RKO (cell line): Measurements from ENCODE around the gene TRIM17.

Source experiments
- DNase-seq: peaks from one replicate; pipeline ENCODE4 v3.0.0-alpha.2; 2016; ENCODE audit warnings: low spot score

TRIM17 gene

GRCh38 chr1:228400692-228401454 lies 15.8 kb downstream of the TRIM17 start:
- DNase-seq, result no peak

DNA sequence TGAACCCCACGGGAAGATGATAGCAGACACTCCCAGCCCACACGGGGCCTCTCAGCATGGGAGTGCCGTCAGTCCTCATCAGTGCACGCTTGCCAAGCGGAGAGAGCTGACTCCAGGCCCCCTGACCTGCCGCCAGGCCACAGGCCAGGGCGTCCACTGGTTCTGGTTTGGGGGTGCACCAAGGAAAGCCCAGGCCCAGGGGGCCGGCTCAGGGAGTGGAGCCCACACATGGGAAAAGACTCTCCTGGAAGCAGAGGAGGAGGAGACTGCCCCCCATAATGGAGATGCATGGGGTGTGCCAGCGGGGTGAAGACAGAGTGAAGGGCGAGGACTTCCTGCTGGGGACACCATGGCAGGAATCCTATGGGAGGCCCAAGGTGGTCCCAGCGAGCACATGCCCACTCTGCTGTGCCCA lies 16.4 kb downstream of the TRIM17 start:
- DNase-seq, result no peak

- no peak for DNase-seq
Measured at GRCh38 chr1:228399531-228400236, 17.0 kb downstream of the TRIM17 start.

- DNase-seq, result no peak
Measured at GRCh38 chr1:228398741-228399461, 17.8 kb downstream of the TRIM17 start.

DNA sequence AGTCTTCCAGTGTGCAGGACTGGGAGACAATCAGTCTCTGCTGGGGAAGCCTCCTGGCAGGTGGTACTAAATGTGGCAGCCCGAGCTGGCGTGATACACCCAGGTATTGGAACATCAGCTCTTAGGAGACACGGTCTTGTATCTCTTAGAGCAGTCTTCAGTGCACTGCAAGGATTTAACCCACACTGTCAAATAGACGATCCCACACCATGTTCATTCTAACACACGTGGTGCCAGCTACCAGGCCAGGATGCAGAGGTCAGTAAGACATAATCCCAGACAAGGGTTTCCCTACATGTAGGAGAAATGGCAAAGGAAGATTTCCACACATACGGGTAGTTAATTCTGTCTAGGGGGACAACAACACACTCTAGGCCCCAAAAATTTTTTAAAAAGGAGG lies 18.7 kb downstream of the TRIM17 start:
- no peak for DNase-seq

GRCh38 chr1:228396770-228397662 lies 19.6 kb downstream of the TRIM17 start:
- DNase-seq, result no peak

DNA sequence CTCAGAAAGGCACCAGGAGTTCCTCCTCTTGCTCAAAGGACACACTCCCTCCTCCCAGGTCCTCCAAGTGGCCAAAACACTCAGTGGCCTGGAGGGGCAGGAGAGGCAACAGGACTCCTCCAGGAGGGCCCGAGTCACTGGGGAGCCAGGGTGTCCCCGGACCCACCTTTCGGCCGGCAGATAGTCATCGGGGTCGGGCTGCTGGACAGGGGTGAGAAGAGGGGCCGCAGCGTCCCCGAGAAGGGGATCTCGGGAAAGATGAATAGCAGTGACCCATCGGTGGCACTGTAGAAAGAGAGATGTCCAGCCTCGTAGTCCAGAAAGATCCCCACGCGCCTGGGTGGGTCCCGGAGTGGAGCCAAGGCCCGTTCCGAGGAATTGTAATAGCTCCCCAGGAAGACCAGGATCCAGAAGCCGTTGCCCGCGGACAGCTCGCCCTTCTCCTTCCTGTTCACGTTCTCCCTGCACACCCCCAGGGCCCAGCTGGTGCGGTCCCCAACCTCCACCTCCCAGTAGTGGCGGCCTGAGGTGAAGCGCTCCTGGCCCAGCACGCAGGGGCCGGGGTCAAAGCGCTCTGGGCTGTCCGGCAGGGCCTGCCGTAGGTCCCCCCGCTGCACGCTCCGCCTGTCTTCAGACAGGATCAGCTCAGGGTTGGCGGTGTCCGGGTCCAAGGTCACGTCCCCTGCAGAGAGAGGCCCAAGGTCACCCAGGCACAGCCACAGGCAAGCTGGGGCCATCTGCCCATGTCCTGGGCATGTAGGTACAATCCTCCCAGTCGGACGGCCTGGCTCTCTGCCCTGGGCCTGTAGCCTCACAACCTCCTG lies 21.9 kb downstream of the TRIM17 start:
- no peak for DNase-seq

DNA sequence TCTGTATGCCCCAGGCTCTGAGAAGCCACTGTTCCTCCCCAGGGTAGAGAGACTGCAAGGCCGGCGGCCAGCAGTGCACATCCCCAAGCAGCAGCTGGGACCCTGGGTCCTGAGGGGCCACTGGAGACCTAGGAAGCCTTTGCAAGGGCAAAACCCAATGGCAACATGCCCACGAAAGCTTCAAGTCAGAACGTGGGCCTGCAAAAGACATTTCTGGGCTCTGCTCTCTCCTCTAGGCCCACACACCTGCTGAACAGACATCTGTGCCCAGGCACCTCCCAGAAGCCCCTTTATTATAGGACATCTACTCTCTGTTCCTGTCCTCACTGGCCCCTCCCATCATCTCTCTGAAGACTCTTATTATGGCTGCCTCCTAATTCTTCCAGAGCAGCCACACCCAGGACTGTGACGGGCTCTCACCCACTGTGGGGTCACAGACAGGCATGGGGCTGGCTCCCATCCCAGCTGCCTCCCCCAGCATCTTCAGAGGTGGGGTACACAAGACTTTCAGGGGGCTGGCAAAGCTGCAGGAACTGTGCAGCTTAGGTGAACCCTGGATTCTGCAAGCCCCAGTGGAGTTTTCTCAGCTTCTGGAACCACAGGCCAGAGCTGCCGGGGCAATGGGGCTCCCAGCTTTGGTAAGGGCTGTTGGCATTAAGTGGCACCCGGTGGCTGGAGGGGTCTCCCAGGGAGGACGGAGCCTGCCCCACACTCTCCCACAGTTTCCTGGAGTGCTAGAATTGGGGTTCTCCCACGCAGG lies 22.7 kb downstream of the TRIM17 start:
- no peak for DNase-seq

- peak; percentile 37 for DNase-seq
Measured at GRCh38 chr1:228393268-228393701, 23.4 kb downstream of the TRIM17 start.

DNA sequence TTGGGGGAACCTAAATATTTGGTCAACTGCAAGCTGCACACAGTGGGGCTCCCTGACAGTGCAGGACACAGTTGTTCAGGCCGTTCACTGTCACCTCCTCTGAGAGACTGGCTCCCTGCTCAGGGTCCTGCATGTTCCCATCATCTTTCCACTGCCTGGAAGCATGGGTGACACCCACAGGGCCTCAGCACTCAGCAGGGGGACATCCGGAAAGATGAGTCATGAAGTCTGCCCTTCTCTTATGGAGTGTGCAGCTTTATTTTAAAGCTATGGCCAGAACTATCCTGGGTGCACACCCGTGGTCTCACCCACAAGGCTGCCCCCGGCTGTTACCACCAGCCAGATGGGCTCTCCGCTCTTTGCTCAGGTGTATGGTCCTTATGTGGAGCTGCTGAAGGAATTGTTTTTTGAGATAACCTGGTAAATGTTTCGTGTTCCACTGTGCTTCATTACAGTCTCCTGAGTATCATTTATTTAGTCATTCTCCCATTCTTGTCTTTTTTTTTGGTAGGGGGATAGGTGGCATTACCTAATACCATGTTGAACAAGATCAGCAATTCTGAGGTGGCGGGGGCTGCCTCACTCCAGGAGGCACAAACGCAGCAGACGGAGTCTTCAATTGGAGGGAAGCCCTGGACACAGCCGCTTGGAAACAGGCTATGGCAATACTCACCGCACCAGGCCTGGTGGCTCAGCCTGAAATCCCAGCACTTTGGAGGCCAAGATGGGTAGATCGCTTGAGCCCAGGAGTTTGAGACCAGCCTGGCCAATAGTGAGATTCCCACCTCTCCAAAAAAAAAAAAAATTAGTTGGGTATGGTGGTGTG lies 24.3 kb downstream of the TRIM17 start:
- DNase-seq, result peak; percentile 52

DNA sequence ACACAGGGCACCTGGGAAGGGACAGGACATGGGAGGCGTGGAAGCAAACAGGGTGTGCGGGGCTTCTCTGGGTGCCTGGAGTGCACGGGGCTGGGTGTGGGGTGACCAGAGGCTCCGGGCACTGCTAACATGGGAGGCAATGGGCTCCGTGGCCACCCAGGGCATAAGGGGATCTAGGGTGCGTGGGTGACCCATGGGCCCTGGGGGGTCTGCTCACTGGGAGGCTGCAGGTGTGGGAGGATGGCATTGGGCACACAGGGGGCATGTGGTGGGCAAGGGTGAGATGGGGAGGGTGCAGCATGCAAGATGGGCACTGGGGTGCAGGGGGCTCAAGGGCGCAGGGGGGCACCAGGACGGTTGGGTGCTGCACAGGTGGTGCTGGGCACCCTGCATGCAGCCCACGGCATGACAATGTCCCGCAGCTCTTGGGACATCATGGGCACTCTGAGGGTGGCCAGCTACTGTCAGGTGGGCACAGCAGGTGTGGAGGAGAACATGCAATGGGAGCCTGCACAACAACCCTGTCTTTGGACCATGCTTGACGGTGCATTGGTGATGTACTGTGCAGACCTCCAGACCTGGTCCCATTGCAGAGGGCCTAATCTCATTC lies 25.1 kb downstream of the TRIM17 start:
- DNase-seq, result no peak

GRCh38 chr1:228390649-228391048 lies 26.0 kb downstream of the TRIM17 start:
- DNase-seq, result no peak

DNA sequence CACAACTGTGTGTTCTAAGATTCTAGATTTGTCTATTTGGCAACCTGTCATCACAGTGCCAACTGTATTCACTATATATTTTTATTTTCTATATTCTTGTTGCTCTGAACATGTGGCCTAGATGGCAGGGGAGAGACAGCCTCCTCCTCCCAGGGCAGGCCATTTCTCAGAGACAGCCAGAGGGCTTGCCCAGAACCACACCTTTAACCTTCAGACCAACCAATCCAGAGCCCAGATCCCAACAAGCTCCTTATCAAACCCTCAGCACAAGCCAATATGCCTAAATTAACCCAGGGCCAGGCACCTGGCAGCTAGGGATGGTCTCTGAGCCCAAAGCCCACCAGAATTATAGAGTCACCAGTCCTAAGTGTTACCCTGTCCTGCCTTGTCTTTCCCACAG lies 29.3 kb downstream of the TRIM17 start:
- no peak for DNase-seq

GRCh38 chr1:228385232-228385631 lies 31.4 kb downstream of the TRIM17 start:
- DNase-seq, result no peak

GRCh38 chr1:228383773-228384172 lies 32.9 kb downstream of the TRIM17 start:
- no peak for DNase-seq

DNA sequence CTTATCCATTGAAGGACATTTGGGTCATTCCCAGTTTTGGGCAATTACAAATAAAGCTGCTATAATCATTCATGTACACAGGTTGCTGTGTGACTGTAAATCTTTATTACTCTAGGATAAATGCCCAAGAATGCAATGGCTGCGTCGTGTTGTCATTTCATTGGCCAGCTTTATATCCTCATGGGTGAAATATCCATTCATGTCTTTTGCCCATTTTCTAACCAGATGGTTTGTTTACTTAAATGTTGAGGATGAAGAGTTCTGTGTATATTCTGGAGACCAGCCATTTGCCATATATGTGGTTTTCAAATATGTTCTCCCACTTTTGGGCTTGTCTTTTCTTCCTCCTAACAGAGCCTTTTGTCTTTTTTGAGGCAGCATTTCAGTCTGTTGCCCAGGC lies 35.3 kb downstream of the TRIM17 start:
- no peak for DNase-seq

DNA sequence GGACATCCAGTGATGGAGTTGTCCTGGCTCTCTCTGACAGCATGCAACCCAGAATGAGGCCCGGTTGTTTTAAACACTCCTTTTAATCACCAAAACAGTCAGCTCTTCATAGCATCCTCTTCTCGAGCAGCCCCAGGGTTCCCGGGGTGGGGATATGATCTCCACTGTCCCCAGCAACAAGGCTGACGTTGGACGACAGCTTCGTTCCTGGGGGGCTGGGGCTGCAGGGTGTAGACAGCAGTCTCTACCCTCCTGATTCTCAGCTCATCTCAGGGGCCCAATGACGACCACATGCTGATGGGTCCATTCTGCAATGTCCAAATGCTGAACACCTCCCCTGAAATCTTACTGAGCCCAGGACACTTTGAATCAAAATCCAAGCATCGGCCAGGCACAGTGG lies 37.0 kb downstream of the TRIM17 start:
- no peak for DNase-seq

GRCh38 chr1:228378873-228379460 lies 37.7 kb downstream of the TRIM17 start:
- DNase-seq, result no peak
